Activated T-helper 17 cell treated with anti-CD3 and anti-CD28 coated beads, Interleukin-2, amount 50 U/mL, for 72 hours (primary cell): Measurements from ENCODE around the gene CELSR1. TPM values are rescaled to one million over a fixed set of nuclear protein-coding genes. Genes with fewer than 3 reads are reported as not detected.

ENCODE experiments used
- ATAC-seq: fragments of 150-1000 bp; cut with Tn5 transposase; replicated peaks from 2 replicates; pipeline ENCODE4 v1.10.0; 2021; ENCODE audit warnings: mild to moderate bottlenecking, moderate library complexity
- H3K27ac Mint-ChIP-seq: one replicate; pipeline ENCODE4 v1.8.0; 2022; ENCODE audit warnings: mixed read lengths
- H3K27me3 Mint-ChIP-seq: one replicate; pipeline ENCODE4 v1.8.0; 2022; ENCODE audit warnings: mixed read lengths
- H3K36me3 Mint-ChIP-seq: one replicate; pipeline ENCODE4 v1.8.0; 2022; ENCODE audit warnings: low read depth, mild to moderate bottlenecking, mixed read lengths
- H3K4me1 Mint-ChIP-seq: one replicate; pipeline ENCODE4 v1.8.0; 2022; ENCODE audit warnings: mixed read lengths
- H3K4me3 Mint-ChIP-seq: one replicate; pipeline ENCODE4 v1.8.0; 2022; ENCODE audit warnings: mild to moderate bottlenecking, mixed read lengths
- H3K9me3 Mint-ChIP-seq: one replicate; pipeline ENCODE4 v1.8.0; 2022; ENCODE audit warnings: mixed read lengths
- total RNA-seq, 2 donors: library from RNA; stranded (reverse); gene quantifications; one replicate each; pipeline ENCODE4 v1.2.3, GENCODE V29; 2022

CELSR1 gene
- total RNA-seq, 2 donors from 2014 or later = 0.32 to 0.48 TPM

- no peaks in the 10 kb centered on the region for H3K4me1 Mint-ChIP-seq
- H3K27ac Mint-ChIP-seq = no peak overlapping the region
- H3K9me3 Mint-ChIP-seq = no peaks in the 10 kb centered on the region
- ATAC-seq = no peak
- peaks cover 65% of the 10 kb centered on the region for H3K36me3 Mint-ChIP-seq
- no peaks in the 10 kb centered on the region for H3K27me3 Mint-ChIP-seq
- H3K4me3 Mint-ChIP-seq = no peak overlapping the region
Measured at GRCh38 chr22:46352691-46353386, 184.6 kb downstream of the CELSR1 start.

DNA sequence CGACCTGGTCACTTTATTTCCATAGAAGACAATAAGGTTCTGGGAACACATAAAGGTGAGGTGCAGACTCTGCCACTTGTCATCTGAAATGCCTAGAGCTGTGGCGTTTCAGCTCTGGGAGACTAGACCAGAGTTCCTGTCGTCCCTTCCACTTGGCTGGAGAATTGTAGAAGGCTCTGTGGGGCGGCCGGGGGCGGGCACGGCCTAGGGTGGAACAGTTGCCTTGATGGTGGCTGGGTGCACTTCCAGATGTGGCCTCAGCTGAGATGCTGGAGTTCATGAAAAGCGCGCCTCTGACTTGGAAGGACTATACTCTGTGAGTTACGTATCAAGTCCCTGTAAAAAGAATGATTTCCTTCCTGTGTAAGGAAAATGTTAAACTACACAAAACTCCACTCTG, 185.1 kb downstream of the CELSR1 start:
- no peak overlapping the region for H3K4me3 Mint-ChIP-seq
- H3K9me3 Mint-ChIP-seq = no peaks in the 10 kb centered on the region
- ATAC-seq = no peak
- peaks cover 71% of the 10 kb centered on the region for H3K36me3 Mint-ChIP-seq
- H3K4me1 Mint-ChIP-seq = no peaks in the 10 kb centered on the region
- H3K27me3 Mint-ChIP-seq = no peaks in the 10 kb centered on the region
- no peak overlapping the region for H3K27ac Mint-ChIP-seq

DNA sequence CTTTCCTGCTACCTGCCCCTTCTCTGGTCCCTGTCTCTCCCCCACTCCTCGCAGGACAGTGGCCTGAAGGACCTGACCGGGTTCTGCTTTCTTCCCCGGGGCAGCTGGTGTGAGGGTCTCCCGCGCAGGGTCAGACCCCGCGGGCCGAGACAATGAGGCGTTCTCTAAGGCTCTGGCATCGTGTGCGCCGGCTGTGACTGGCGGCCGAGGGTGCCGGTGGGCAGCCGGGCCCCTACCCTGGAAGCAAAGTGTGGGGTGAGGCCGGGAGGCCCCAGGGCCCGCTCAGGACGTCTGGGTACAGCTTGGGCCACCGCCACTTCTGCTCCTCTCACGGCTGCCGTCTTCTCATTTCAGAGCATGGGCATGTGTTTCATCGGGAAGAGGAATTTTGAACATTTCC, 185.7 kb downstream of the CELSR1 start:
- Mint-ChIP-seq H3K27ac (no peak overlapping the region), H3K27me3 (no peaks in the 10 kb centered on the region), H3K4me1 (no peaks in the 10 kb centered on the region), H3K4me3 (no peak overlapping the region), H3K9me3 (no peaks in the 10 kb centered on the region), H3K36me3 (peaks cover 76% of the 10 kb centered on the region)
- no peak for ATAC-seq

DNA sequence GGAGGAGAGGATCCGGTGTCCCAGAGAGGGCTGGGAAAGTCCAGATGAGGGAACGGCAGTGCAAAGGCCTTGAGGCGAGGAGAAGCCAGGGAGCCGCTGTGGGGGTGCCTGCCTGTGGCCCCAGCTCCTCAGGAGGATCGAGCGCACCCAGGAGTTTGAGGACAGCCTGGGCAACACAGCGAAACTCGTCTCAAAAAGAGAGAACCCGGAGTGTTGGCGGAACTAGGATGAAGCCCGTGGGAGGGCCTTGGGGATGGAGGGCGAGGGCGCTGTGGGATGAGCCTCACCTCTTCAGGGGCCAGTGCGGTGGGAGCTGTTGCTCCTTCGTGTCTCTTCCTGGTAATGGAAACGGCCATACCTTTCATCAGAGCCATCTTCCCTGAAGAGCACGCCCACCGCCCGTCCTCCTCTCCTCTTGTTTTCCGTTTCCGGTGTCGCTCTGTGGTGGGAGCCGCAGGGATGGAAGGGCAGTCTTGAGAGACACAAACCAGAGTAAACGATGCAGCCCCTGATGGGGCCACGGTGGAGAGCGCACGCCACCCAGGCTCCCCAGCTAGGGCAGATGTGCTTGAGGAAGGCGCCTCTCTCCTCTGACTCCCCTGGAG, 186.2 kb downstream of the CELSR1 start:
- no peak for ATAC-seq
- Mint-ChIP-seq H3K27ac (no peak overlapping the region), H3K27me3 (no peaks in the 10 kb centered on the region), H3K36me3 (peaks cover 81% of the 10 kb centered on the region), H3K4me1 (no peaks in the 10 kb centered on the region), H3K9me3 (no peaks in the 10 kb centered on the region), H3K4me3 (no peak overlapping the region)

GRCh38 chr22:46350646-46351045, 186.8 kb downstream of the CELSR1 start:
- ATAC-seq = no peak
- no peak overlapping the region for H3K27ac Mint-ChIP-seq

GRCh38 chr22:46350121-46350520, 187.3 kb downstream of the CELSR1 start:
- no peak for ATAC-seq
- H3K9me3 Mint-ChIP-seq = no peaks in the 10 kb centered on the region

More at GRCh38 chr22:46350646-46351045, 186.8 kb downstream of the CELSR1 start:
- no peaks in the 10 kb centered on the region for H3K9me3 Mint-ChIP-seq
- H3K36me3 Mint-ChIP-seq = peaks cover 86% of the 10 kb centered on the region
- no peaks in the 10 kb centered on the region for H3K27me3 Mint-ChIP-seq
- H3K4me1 Mint-ChIP-seq = no peaks in the 10 kb centered on the region
- no peak overlapping the region for H3K4me3 Mint-ChIP-seq

DNA sequence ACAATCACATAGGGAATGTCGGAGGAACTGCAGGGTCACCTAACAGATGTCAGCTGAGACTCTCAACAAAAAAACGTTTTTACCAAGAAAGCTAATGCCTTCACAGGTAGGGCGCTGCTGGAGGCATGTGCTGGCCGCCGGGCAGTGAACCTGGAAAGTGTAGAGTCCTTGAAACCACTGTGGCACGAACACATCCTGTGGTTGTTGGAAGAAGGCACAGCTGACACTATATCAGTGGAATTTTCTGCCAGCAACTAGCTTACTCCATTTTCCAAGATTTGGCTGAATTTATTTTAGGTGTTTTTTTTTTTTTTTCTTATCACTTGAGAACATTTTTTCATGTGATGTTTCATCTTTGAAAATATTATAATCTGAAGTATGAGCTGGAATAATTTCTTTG, 187.7 kb downstream of the CELSR1 start:
- Mint-ChIP-seq H3K27me3 (no peaks in the 10 kb centered on the region), H3K36me3 (peaks cover 90% of the 10 kb centered on the region), H3K27ac (no peak overlapping the region), H3K4me3 (no peak overlapping the region), H3K4me1 (no peaks in the 10 kb centered on the region), H3K9me3 (no peaks in the 10 kb centered on the region)
- no peak for ATAC-seq

More at GRCh38 chr22:46350121-46350520, 187.3 kb downstream of the CELSR1 start:
- no peaks in the 10 kb centered on the region for H3K4me1 Mint-ChIP-seq
- H3K4me3 Mint-ChIP-seq = no peak overlapping the region
- peaks cover 86% of the 10 kb centered on the region for H3K36me3 Mint-ChIP-seq
- no peaks in the 10 kb centered on the region for H3K27me3 Mint-ChIP-seq
- H3K27ac Mint-ChIP-seq = no peak overlapping the region

GRCh38 chr22:46349238-46349637, 188.2 kb downstream of the CELSR1 start:
- no peak for ATAC-seq
- H3K27ac Mint-ChIP-seq = no peak overlapping the region
- H3K4me1 Mint-ChIP-seq = no peaks in the 10 kb centered on the region
- no peaks in the 10 kb centered on the region for H3K27me3 Mint-ChIP-seq
- H3K9me3 Mint-ChIP-seq = no peaks in the 10 kb centered on the region
- peaks cover 94% of the 10 kb centered on the region for H3K36me3 Mint-ChIP-seq
- H3K4me3 Mint-ChIP-seq = no peak overlapping the region

DNA sequence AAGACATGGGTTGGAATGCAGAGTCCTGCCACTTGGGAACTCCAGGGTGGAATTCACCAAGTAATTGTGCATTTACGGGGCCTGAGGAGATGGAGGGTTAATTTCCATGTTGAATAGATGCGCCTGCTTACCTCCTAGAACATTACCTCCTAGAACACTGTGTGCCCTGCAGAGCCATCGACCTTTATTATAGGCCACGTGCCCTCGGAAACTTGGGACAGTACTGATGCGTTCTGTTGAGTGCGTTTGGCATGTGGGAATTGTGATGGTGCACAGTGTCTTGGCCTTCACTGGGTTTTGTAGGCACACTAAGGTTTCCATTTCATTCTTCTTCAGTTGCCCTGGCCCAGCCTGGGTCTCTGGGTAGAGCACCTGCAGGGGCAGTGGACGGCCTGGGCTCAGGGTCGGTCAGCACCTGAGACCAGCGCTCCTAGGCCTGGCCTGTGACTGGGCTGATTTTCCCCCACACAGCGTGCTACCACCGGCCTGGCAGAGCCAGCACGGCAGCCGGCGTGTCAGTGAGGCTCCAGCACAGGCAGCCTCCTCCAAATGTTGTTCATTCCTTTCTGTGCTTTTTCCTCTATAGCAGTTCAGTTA, 189.2 kb downstream of the CELSR1 start:
- Mint-ChIP-seq H3K36me3 (peaks cover 97% of the 10 kb centered on the region), H3K27me3 (no peaks in the 10 kb centered on the region), H3K4me1 (no peaks in the 10 kb centered on the region), H3K9me3 (no peaks in the 10 kb centered on the region), H3K4me3 (no peak overlapping the region), H3K27ac (no peak overlapping the region)
- ATAC-seq = no peak

- H3K27me3 Mint-ChIP-seq = no peaks in the 10 kb centered on the region
- no peak overlapping the region for H3K27ac Mint-ChIP-seq
- H3K36me3 Mint-ChIP-seq = peaks cover 99% of the 10 kb centered on the region
Measured at GRCh38 chr22:46347646-46348045, 189.8 kb downstream of the CELSR1 start.

DNA sequence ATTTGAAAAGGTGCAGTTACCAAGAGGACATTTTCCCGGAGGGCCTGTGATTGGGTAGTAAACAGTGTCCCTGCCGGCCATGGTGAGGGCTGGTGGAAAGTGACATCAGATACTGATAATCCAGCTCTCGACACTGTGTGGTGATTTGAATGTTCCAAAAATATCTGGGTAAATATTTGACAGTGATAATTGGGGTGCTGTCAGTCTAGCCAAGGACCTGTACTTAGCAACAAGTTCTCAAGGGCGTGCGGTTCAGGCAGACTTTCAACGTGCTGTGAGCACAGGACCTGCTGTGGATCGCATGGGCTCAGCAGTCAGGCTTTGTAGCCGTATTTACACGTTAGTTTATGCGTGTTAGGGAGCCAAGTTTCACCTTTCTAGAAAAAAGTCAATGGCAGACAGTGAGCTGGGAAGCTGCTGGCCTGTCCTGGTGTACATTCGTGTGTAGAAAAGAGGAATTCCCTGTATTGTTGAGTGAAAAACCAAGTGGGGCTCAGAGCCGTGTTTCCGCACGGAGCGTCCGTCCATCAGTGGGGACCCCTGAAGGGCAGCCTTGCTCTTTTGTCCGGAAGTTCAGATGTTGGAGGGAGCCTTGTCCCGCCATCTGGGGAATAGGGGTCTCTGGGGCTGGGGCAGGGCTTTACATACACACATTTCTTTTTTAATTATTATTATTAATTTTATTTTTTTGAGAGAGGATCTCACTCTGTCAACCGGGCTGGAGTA, 190.6 kb downstream of the CELSR1 start:
- Mint-ChIP-seq H3K36me3 (peaks cover 99% of the 10 kb centered on the region), H3K27ac (no peak overlapping the region), H3K4me3 (no peak overlapping the region), H3K27me3 (no peaks in the 10 kb centered on the region), H3K9me3 (no peaks in the 10 kb centered on the region), H3K4me1 (no peaks in the 10 kb centered on the region)
- ATAC-seq = no peak

More at GRCh38 chr22:46347646-46348045, 189.8 kb downstream of the CELSR1 start:
- Mint-ChIP-seq H3K9me3 (no peaks in the 10 kb centered on the region), H3K4me1 (no peaks in the 10 kb centered on the region), H3K4me3 (no peak overlapping the region)
- no peak for ATAC-seq

GRCh38 chr22:46340676-46341075, 196.7 kb downstream of the CELSR1 start:
- Mint-ChIP-seq H3K4me1 (peaks cover 25% of the 10 kb centered on the region), H3K9me3 (no peaks in the 10 kb centered on the region), H3K27ac (no peak overlapping the region), H3K36me3 (peaks cover 95% of the 10 kb centered on the region), H3K27me3 (no peaks in the 10 kb centered on the region), H3K4me3 (no peak overlapping the region)
- ATAC-seq = no peak

- no peaks in the 10 kb centered on the region for H3K27me3 Mint-ChIP-seq
- H3K9me3 Mint-ChIP-seq = no peaks in the 10 kb centered on the region
- H3K4me1 Mint-ChIP-seq = peaks cover 25% of the 10 kb centered on the region
- no peak overlapping the region for H3K4me3 Mint-ChIP-seq
- H3K27ac Mint-ChIP-seq = peak overlapping the region; percentile 21
- ATAC-seq = no peak
- peaks cover 88% of the 10 kb centered on the region for H3K36me3 Mint-ChIP-seq
Measured at GRCh38 chr22:46339956-46340355, 197.5 kb downstream of the CELSR1 start.

DNA sequence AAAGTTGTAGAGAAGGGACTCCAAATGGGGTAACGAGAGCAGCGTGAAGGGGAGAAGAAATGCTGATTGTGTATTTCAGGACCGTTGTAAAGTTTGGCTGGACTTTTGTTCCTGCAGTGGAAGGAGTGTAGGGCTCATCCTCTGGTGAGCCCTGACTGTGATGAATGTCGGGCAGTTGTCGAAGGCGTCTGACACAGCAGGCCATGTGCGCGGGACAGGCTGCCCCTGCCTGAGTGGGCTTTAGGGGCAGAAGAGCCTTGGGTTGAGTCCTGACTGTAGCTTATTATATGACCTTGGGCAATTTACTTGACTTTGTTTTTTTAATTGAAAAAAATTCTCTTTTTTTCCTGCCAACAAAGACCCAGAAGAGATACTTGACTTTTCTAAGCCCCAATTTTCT, 198.8 kb downstream of the CELSR1 start:
- no peaks in the 10 kb centered on the region for H3K27me3 Mint-ChIP-seq
- peaks cover 74% of the 10 kb centered on the region for H3K36me3 Mint-ChIP-seq
- peaks cover 29% of the 10 kb centered on the region for H3K4me1 Mint-ChIP-seq
- no peak for ATAC-seq
- no peak overlapping the region for H3K4me3 Mint-ChIP-seq
- H3K27ac Mint-ChIP-seq = peak overlapping the region; percentile 67
- H3K9me3 Mint-ChIP-seq = no peaks in the 10 kb centered on the region
